Kidney (tissue), 14 donors: ENCODE results near the gene FANCC. TPM values are rescaled to one million over a fixed set of nuclear protein-coding genes. Genes with fewer than 3 reads are reported as not detected.

Experiments used
- DNase-seq, 5 donors: peaks; one replicate each; pipeline ENCODE4 v3.0.0-alpha.2; 2013 to 2020
- FAIRE-seq: peaks from 2 replicates; lab custom pipeline; 2012; peaks lifted over from hg19 to GRCh38; lab: Jason Lieb, UNC
- H3K27ac ChIP-seq, 2 donors: one replicate each; pipeline ENCODE4 v1.7.0; 2013; ENCODE audit warnings: low read depth in 2 of 2, low read length in 2 of 2, inconsistent platforms in 1 of 2
- H3K27me3 ChIP-seq: one replicate; pipeline ENCODE4 v1.7.1; 2013; ENCODE audit warnings: low read length, inconsistent platforms; ENCODE audit not compliant: control insufficient read depth, insufficient read depth
- H3K36me3 ChIP-seq, 3 donors: one replicate each; pipeline versions ENCODE4 v1.7.0 to v1.7.1; 2013; ENCODE audit warnings: low read length in 3 of 3, control low read depth in 1 of 3, inconsistent platforms in 1 of 3; ENCODE audit not compliant: insufficient read depth in 3 of 3, control insufficient read depth in 2 of 3
- H3K4me1 ChIP-seq, 3 donors: one replicate each; pipeline versions ENCODE4 v1.7.0 to v1.7.1; 2013; ENCODE audit warnings: low read length in 3 of 3, inconsistent platforms in 1 of 3, low read depth in 1 of 3; ENCODE audit not compliant: control insufficient read depth in 2 of 3, insufficient read depth in 2 of 3
- H3K4me3 ChIP-seq, 3 donors: one replicate each; pipeline versions ENCODE4 v1.7.0 to v1.8.1; 2013; ENCODE audit warnings: low read length in 3 of 3, control low read depth in 1 of 3, inconsistent platforms in 1 of 3
- H3K9ac ChIP-seq, 3 donors: one replicate each; pipeline versions ENCODE4 v1.7.0 to v1.7.1; 2013; ENCODE audit warnings: low read length in 3 of 3, control low read depth in 1 of 3, inconsistent platforms in 1 of 3
- H3K9me3 ChIP-seq, 3 donors: one replicate each; pipeline versions ENCODE4 v1.7.0 to v1.7.1; 2013; ENCODE audit warnings: low read length in 3 of 3, control low read depth in 1 of 3, inconsistent platforms in 1 of 3; ENCODE audit not compliant: control insufficient read depth in 2 of 3, insufficient read depth in 1 of 3
- intact Hi-C: fragments of 100-400 bp; cut with DNase I; formaldehyde crosslinking; loops from one replicate; pipeline ENCODE4 v1.11.1; 2022
- polyA plus RNA-seq: library from polyadenylated mRNA; stranded (reverse); fragments of 350-450 nt; fragmentation: Illumina TruSeq; extraction: RNeasy Lipid Tissue Mini Kit (QIAGEN cat#74804); gene quantifications from one replicate; pipeline ENCODE4 v1.2.3, GENCODE V29; 2014; ENCODE audit warnings: low read depth, low replicate concordance; ENCODE audit not compliant: insufficient read depth
- total RNA-seq: library from RNA; stranded (reverse); fragmentation: NEBNext Ultra II Directional; extraction: Animal tissue kit (Norgen Biotek cat#: 25700); gene quantifications from one replicate; pipeline ENCODE4 v1.2.1, GENCODE V29; 2021
- TF ChIP-seq, protein P1 (sequence below): IDR thresholded peaks from 3 replicates; pipeline ENCODE4 v1.5.1; 2012; ENCODE audit warnings: mild to moderate bottlenecking, moderate library complexity, borderline replicate concordance; ENCODE audit not compliant: insufficient read depth; ENCODE audit errors: extremely low read depth
- donor health status: control.
- donor health status: control.
- donor health status: control.
- donor health status: control.
- donor health status: control.
- donor health status: DM: yes; HTN: yes; CAD: no.
- donor health status: Normal renal cell carcinoma (clear cell type).

The FANCC gene
- total and polyA plus RNA-seq, 2 donors from 2014 or later = 7.5 to 10.8 TPM

DNA sequence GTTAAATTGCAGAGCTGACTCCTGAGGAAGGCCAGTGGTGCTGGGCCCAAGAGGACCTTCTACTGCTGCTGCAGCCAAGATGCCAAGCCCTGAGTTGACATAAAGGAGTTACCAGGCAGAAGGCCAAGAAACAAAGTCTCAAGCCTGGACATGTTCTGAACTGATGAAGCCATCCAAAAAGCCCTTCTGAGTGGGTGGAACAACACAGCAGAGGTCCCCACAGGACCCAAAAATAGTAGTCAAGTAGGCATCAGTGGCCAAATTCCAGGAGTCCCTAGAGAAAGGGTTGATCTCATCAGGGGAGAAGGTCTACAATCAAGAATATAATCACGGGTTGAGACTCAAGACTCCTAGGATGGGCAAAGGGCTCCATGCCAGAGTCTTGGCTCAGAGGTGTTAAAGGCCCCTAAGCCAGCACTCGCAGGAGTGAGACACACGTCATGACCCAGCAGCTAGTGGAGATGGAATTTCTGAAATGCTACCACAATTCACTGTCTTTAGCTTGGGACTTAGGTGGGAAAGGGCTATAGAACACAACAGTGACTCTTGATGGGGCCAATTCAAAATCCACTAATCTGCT is 119.7 kb downstream of the FANCC start:
- no peaks in the 10 kb centered on the region for H3K4me1 ChIP-seq
- FAIRE-seq (no peak), DNase-seq (no peak)
- H3K9me3 ChIP-seq = no peaks in the 10 kb centered on the region
- no peaks in the 10 kb centered on the region for H3K36me3 ChIP-seq
- H3K4me3 ChIP-seq = no peak overlapping the region
- intact Hi-C loops = no loop called here
- no peak overlapping the region for H3K27ac ChIP-seq
- no peaks in the 10 kb centered on the region for H3K27me3 ChIP-seq
- TF ChIP-seq, protein P1, sequence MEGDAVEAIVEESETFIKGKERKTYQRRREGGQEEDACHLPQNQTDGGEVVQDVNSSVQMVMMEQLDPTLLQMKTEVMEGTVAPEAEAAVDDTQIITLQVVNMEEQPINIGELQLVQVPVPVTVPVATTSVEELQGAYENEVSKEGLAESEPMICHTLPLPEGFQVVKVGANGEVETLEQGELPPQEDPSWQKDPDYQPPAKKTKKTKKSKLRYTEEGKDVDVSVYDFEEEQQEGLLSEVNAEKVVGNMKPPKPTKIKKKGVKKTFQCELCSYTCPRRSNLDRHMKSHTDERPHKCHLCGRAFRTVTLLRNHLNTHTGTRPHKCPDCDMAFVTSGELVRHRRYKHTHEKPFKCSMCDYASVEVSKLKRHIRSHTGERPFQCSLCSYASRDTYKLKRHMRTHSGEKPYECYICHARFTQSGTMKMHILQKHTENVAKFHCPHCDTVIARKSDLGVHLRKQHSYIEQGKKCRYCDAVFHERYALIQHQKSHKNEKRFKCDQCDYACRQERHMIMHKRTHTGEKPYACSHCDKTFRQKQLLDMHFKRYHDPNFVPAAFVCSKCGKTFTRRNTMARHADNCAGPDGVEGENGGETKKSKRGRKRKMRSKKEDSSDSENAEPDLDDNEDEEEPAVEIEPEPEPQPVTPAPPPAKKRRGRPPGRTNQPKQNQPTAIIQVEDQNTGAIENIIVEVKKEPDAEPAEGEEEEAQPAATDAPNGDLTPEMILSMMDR = no peak
- no peak overlapping the region for H3K9ac ChIP-seq

DNA sequence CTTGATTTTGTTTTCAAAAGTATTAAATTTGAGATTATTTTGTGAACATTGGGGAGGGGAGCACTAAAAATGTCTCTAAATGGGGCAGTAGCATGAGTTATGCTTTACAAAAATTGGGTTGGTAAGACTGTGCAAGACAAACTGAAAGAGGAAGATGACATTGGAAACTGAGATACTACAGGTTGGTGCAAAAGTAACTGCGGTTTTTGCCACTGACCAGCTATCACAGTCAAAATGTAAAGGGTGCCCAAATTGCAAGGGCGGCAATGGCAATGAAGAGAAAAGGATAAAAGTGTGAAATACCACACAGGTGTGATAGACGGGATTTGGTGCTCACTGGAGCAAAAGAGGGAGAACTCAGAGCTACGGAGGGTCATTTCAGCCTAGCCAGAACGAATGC is 124.0 kb downstream of the FANCC start:
- intact Hi-C loops = no loop called here
- TF ChIP-seq, protein P1 = no peak
- Histone ChIP-seq H3K27me3 (no peaks in the 10 kb centered on the region), H3K36me3 (no peaks in the 10 kb centered on the region), H3K4me3 (no peak overlapping the region), H3K9me3 (no peaks in the 10 kb centered on the region), H3K9ac (no peak overlapping the region), H3K4me1 (peaks cover 0 to 13% (median 4%) of the 10 kb centered on the region in 3 donors), H3K27ac (no peak overlapping the region)
- FAIRE-seq (no peak), DNase-seq (no peak)

DNA sequence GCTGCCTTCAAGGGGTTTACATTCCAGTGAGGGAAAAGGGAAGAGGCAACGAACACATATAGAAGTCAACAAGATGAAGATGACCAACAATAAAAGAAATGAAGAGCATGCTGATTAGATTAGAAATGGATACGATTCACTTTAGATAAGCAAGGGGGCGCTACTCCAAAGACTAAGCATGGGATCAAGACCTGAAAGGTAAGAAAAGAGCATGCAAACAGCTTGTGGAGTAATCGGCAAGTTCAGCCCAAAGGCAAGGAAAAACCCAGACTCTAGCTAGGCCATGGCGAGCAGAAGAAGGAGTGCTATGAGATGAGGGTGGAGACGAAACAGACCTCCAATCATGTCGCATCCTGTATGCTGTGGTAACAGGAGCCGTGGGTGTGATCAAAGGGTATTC is 124.4 kb downstream of the FANCC start:
- Histone ChIP-seq H3K27me3 (no peaks in the 10 kb centered on the region), H3K9ac (no peak overlapping the region), H3K9me3 (no peaks in the 10 kb centered on the region), H3K4me1 (peaks cover 2 to 13% (median 4%) of the 10 kb centered on the region in 3 donors), H3K36me3 (no peaks in the 10 kb centered on the region), H3K4me3 (no peak overlapping the region), H3K27ac (no peak overlapping the region)
- DNase-seq = no peak
- FAIRE-seq = no peak
- intact Hi-C loops = no loop called here
- TF ChIP-seq, protein P1 = no peak

DNA sequence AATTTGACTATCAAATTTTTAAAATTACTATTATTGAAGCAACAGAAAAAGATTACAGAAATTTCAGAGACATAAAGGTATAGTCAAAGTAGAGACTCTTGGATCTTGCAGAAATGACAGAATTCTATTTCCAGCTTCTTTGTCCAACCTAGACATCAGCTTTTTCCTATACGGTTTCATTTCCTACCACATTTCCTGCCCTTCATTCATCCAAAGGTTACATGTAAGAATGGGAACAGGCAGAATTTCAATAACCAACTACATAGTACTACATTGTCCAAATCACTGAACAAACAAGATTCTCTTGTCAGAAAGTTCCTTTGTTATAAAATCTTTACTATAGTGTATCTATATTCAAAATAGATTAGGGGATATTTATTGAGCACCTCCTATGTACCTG is 124.9 kb downstream of the FANCC start:
- no peaks in the 10 kb centered on the region for H3K36me3 ChIP-seq
- intact Hi-C loops = no loop called here
- no peaks in the 10 kb centered on the region for H3K27me3 ChIP-seq
- FAIRE-seq (no peak), DNase-seq (no peak)
- TF ChIP-seq, protein P1 = no peak
- no peak overlapping the region for H3K4me3 ChIP-seq
- H3K4me1 ChIP-seq = peaks cover 3 to 13% (median 4%) of the 10 kb centered on the region in 3 donors
- no peaks in the 10 kb centered on the region for H3K9me3 ChIP-seq
- H3K9ac ChIP-seq = no peak overlapping the region
- H3K27ac ChIP-seq = no peak overlapping the region
